OCI-LY1 (cell line): ENCODE results near the gene GNB1L.

Source experiments
- H2AFZ ChIP-seq: fragments of 200-600 bp; sonication (generic), shearing (Covaris generic); 2 replicates; pipeline ENCODE4 v1.6.0; 2014; ENCODE audit warnings: antibody characterized with exemption, mild to moderate bottlenecking, low read length
- H3F3A ChIP-seq: fragments of 200-600 bp; sonication (generic), shearing (Covaris generic); 2 replicates; pipeline ENCODE4 v1.6.0; 2014; ENCODE audit warnings: mild to moderate bottlenecking, antibody characterized with exemption, low read length, moderate library complexity; ENCODE audit not compliant: insufficient read depth
- H3K27ac ChIP-seq: fragments of 200-600 bp; sonication (generic); 2 replicates; pipeline ENCODE4 v1.5.1; 2014; ENCODE audit warnings: low read length, mixed run types, mild to moderate bottlenecking, low read depth; ENCODE audit not compliant: poor library complexity, severe bottlenecking
- H3K27me3 ChIP-seq: fragments of 200-600 bp; sonication (generic); 2 replicates; pipeline ENCODE4 v1.6.0; 2014; ENCODE audit warnings: antibody characterized with exemption, mild to moderate bottlenecking, low read length, moderate library complexity; ENCODE audit not compliant: insufficient read depth
- H3K36me3 ChIP-seq: fragments of 200-600 bp; sonication (generic); 2 replicates; pipeline ENCODE4 v1.6.1; 2014; ENCODE audit warnings: mild to moderate bottlenecking, antibody characterized with exemption, low read length, moderate library complexity, mixed read lengths; ENCODE audit not compliant: insufficient read depth
- H3K4me1 ChIP-seq: fragments of 200-600 bp; sonication (generic); 2 replicates; pipeline ENCODE4 v1.5.1; 2014; ENCODE audit warnings: mild to moderate bottlenecking, low read length, moderate library complexity; ENCODE audit not compliant: insufficient read depth, severe bottlenecking
- H3K4me2 ChIP-seq: fragments of 200-600 bp; sonication (generic), shearing (Covaris generic); 2 replicates; pipeline ENCODE4 v1.6.1; 2014; ENCODE audit warnings: low read length
- H3K4me3 ChIP-seq: fragments of 200-600 bp; sonication (generic); 2 replicates; pipeline ENCODE4 v1.5.1; 2014; ENCODE audit warnings: low read length, low read depth, mild to moderate bottlenecking, mixed read lengths; ENCODE audit not compliant: poor library complexity, severe bottlenecking
- H3K79me2 ChIP-seq: fragments of 200-600 bp; shearing (Covaris generic); 2 replicates; pipeline ENCODE4 v1.6.1; 2016; ENCODE audit warnings: mixed run types, low read length, mixed read lengths; ENCODE audit not compliant: insufficient read depth
- H3K9ac ChIP-seq: fragments of 200-600 bp; sonication (generic), shearing (Covaris generic); 2 replicates; pipeline ENCODE4 v1.6.1; 2014; ENCODE audit warnings: mild to moderate bottlenecking, low read length, mixed read lengths
- H3K9me2 ChIP-seq: fragments of 200-600 bp; sonication (generic), shearing (Covaris generic); 2 replicates; pipeline ENCODE4 v1.6.1; 2014; ENCODE audit warnings: low read depth, mild to moderate bottlenecking, low read length, mixed read lengths
- H3K9me3 ChIP-seq: fragments of 200-600 bp; shearing (Covaris generic); 2 replicates; pipeline ENCODE4 v1.6.1; 2014; ENCODE audit warnings: low read length, mixed read lengths
- H4K20me1 ChIP-seq: fragments of 200-600 bp; sonication (generic), shearing (Covaris generic); 2 replicates; pipeline ENCODE4 v1.6.0; 2016; ENCODE audit warnings: mild to moderate bottlenecking, low read length; ENCODE audit not compliant: insufficient read depth
- EZH2 ChIP-seq: fragments of 200-600 bp; sonication (generic), shearing (Covaris generic); IDR thresholded peaks from 2 replicates; pipeline ENCODE4 v1.8.0; 2017; ENCODE audit warnings: borderline replicate concordance, mixed run types, mild to moderate bottlenecking, antibody characterized with exemption, low read length, moderate library complexity, mixed read lengths
- TF ChIP-seq, protein P1 (sequence below): fragments of 200-600 bp; sonication (generic), shearing (Covaris generic); IDR thresholded peaks from 2 replicates; pipeline ENCODE4 v1.5.1; 2017; ENCODE audit warnings: mild to moderate bottlenecking, antibody characterized with exemption, low read length, moderate library complexity, mixed read lengths

Gene GNB1L

GRCh38 chr22:19864538-19865106, 9.9 kb upstream of the GNB1L start:
- Histone ChIP-seq H3K4me2 (no peak overlapping the region), H2AFZ (no peak overlapping the region), H3K27me3 (no peaks in the 10 kb centered on the region), H3K79me2 (no peaks in the 10 kb centered on the region), H3K9me2 (no peaks in the 10 kb centered on the region), H3K9me3 (no peaks in the 10 kb centered on the region), H3K4me3 (no peak overlapping the region), H3K36me3 (peaks cover 12% of the 10 kb centered on the region; the same call in 1 of the 2 replicates), H4K20me1 (no peaks in the 10 kb centered on the region), H3F3A (no peaks in the 10 kb centered on the region), H3K4me1 (no peaks in the 10 kb centered on the region), H3K9ac (no peak overlapping the region), H3K27ac (no peak overlapping the region)
- TF ChIP-seq EZH2 = no peak
- TF ChIP-seq, protein P1, sequence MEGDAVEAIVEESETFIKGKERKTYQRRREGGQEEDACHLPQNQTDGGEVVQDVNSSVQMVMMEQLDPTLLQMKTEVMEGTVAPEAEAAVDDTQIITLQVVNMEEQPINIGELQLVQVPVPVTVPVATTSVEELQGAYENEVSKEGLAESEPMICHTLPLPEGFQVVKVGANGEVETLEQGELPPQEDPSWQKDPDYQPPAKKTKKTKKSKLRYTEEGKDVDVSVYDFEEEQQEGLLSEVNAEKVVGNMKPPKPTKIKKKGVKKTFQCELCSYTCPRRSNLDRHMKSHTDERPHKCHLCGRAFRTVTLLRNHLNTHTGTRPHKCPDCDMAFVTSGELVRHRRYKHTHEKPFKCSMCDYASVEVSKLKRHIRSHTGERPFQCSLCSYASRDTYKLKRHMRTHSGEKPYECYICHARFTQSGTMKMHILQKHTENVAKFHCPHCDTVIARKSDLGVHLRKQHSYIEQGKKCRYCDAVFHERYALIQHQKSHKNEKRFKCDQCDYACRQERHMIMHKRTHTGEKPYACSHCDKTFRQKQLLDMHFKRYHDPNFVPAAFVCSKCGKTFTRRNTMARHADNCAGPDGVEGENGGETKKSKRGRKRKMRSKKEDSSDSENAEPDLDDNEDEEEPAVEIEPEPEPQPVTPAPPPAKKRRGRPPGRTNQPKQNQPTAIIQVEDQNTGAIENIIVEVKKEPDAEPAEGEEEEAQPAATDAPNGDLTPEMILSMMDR = no peak

GRCh38 chr22:19863571-19863970, 8.9 kb upstream of the GNB1L start:
- H3F3A ChIP-seq = no peaks in the 10 kb centered on the region
- no peaks in the 10 kb centered on the region for H3K9me3 ChIP-seq
- H3K9me2 ChIP-seq = no peaks in the 10 kb centered on the region
- H3K27me3 ChIP-seq = no peaks in the 10 kb centered on the region
- no peak overlapping the region for H3K4me2 ChIP-seq
- no peak overlapping the region for H2AFZ ChIP-seq
- H4K20me1 ChIP-seq = no peaks in the 10 kb centered on the region
- H3K36me3 ChIP-seq = peaks cover 12% of the 10 kb centered on the region; the same call in 1 of the 2 replicates
- TF ChIP-seq EZH2 = no peak
- TF ChIP-seq, protein P1 = no peak
- H3K4me1 ChIP-seq = no peaks in the 10 kb centered on the region
- no peak overlapping the region for H3K4me3 ChIP-seq
- no peak overlapping the region for H3K27ac ChIP-seq
- H3K9ac ChIP-seq = no peak overlapping the region
- no peaks in the 10 kb centered on the region for H3K79me2 ChIP-seq

- Histone ChIP-seq H3K9ac (no peak overlapping the region), H3F3A (no peaks in the 10 kb centered on the region), H2AFZ (no peak overlapping the region), H3K4me2 (no peak overlapping the region), H3K9me3 (no peaks in the 10 kb centered on the region), H3K4me1 (no peaks in the 10 kb centered on the region), H4K20me1 (no peaks in the 10 kb centered on the region), H3K4me3 (no peak overlapping the region), H3K27me3 (no peaks in the 10 kb centered on the region), H3K27ac (no peak overlapping the region), H3K79me2 (no peaks in the 10 kb centered on the region), H3K36me3 (peaks cover 12% of the 10 kb centered on the region; the same call in 1 of the 2 replicates), H3K9me2 (no peaks in the 10 kb centered on the region)
- TF ChIP-seq EZH2 = no peak
- TF ChIP-seq, protein P1 = no peak
Measured at GRCh38 chr22:19862619-19863246, 8.1 kb upstream of the GNB1L start.
